ENCODE measurements around the gene ADORA1. TPM values are rescaled to one million over a fixed set of nuclear protein-coding genes. Genes with fewer than 3 reads are reported as not detected.

The ADORA1 gene
- total RNA-seq, 4 donors from 2014 or later, result 1.3 to 5.6 TPM; not detected in 2

DNA sequence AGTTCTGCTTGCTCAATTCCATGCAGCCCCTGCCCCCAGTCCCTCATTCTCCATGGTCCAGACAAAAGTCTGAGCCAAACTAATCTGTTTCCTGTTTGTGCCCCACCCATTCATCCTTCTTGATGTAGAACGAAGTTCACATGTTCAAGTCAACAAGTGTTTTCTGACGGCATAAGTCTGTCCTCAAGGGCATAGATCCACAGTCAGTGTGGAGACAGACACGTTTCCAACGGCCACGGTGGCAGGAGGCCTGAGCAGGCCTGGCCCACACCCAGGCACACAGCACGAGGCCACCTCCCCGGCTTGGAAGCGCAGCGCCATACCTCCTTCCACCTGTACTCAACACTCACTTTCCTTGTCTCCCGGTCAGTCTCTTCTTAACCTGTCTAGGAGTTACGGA is 16.1 kb downstream of the ADORA1 start:
- Histone ChIP-seq H3K4me3 (no peak overlapping the region), H3K9me3 (no peaks in the 10 kb centered on the region), H3K27ac (no peak overlapping the region), H3K27me3 (no peaks in the 10 kb centered on the region), H3K4me1 (no peaks in the 10 kb centered on the region), H3K36me3 (no peaks in the 10 kb centered on the region)
- intact Hi-C loops (cut with DNase I; ENCODE audit: low total_unique reads) (no loop called here), in situ Hi-C loops (cut with MboI; ENCODE audit: low pct_ligation_motif_present in 1 of 4, low pct_unique_long_range_greater_than_20kb in 1 of 4, low sequenced_read_pairs in 3 of 4) (no loop called here)
- no peak for DNase-seq
- 64 to 69% methylated on average over 9 to 11 of the region's 11 CpGs for WGBS, 2 donors (ENCODE audit: low coverage in 1 of 2)
- TF ChIP-seq CTCF (IDR thresholded peaks at IDR 0.05), result no peak
- no peak for TF ChIP-seq POLR2A (IDR thresholded peaks at IDR 0.05)
- no peak for TF ChIP-seq EP300 (IDR thresholded peaks at IDR 0.05; ENCODE audit: low read depth)
- TF ChIP-seq POLR2AphosphoS5 (IDR thresholded peaks at IDR 0.05), result no peak

DNA sequence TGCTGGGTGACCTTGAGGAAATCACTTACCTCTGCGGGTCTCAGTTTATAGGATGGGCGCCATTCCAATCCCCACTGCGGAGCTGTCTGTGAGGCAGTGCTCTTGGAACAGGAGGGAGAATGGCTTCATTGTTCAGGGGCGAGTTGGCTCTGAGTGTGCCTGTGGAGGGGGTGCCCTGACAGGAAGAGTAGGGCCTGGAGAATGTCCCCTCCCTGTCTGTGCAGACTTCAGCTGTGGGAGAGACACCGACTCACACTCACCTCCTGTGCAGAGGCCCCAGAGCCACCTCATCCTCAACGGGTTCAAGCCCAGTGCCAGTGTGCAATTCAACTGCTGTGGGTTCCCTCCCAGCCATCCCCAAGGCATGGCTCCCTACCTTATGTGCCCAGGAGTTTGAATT is 17.1 kb downstream of the ADORA1 start:
- TF ChIP-seq POLR2A (IDR thresholded peaks at IDR 0.05) (no peak), EP300 (IDR thresholded peaks at IDR 0.05; ENCODE audit: low read depth) (no peak), CTCF (IDR thresholded peaks at IDR 0.05) (no peak), POLR2AphosphoS5 (IDR thresholded peaks at IDR 0.05) (no peak)
- intact Hi-C loops (cut with DNase I; ENCODE audit: low total_unique reads), result no loop called here
- 29 to 51% methylated on average over 1 to 6 of the region's 6 CpGs for WGBS, 2 donors (ENCODE audit: low coverage in 1 of 2)
- no peaks in the 10 kb centered on the region for H3K36me3 ChIP-seq
- H3K9me3 ChIP-seq, result no peaks in the 10 kb centered on the region
- in situ Hi-C loops (cut with MboI; ENCODE audit: low pct_ligation_motif_present in 1 of 4, low pct_unique_long_range_greater_than_20kb in 1 of 4, low sequenced_read_pairs in 3 of 4), result no loop called here
- no peaks in the 10 kb centered on the region for H3K27me3 ChIP-seq
- H3K4me3 ChIP-seq, result no peak overlapping the region
- no peak overlapping the region for H3K27ac ChIP-seq
- no peaks in the 10 kb centered on the region for H3K4me1 ChIP-seq
- no peak for DNase-seq

DNA sequence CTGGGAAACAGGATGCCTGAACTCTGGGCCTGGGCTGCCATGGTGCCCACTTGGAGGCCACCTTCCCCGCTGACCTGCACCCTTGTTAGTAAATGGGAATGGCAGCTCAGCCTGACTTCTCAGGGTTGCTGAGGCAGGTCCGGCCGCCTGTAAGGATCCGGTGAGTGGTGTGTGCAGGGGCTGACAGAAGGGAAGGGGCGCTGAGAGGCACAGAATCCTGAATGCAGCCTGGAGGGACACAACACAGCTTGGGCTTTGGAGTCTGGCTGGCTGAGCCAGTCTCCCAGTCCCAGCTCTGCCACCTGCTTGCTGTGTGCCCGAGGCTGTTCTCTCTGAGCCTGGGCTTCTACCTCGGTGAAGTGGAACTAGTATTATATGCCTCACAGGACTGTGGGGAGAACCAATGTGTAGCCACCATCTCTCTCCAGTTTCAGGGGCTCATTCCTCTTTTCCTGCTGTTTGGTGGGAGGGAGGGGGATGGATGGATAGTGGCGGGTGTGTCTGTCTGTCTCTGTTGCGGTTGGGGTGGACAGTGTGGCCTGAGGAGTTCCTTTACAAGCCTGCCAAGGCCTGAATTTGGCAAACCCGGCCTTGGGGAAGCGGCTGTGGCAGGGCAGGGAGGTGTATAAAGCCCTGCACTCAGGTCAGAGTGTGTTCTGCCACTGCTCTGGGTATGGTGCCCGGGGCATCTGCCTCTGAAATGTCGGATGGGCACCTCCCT is 18.0 kb downstream of the ADORA1 start:
- Histone ChIP-seq H3K27me3 (no peaks in the 10 kb centered on the region), H3K36me3 (no peaks in the 10 kb centered on the region), H3K4me3 (no peak overlapping the region), H3K9me3 (no peaks in the 10 kb centered on the region), H3K4me1 (no peaks in the 10 kb centered on the region), H3K27ac (no peak overlapping the region)
- 91% methylated on average over 9 of the region's 13 CpGs; no CpG with 5 or more reads in 1 of the 2 donors for WGBS, 2 donors (ENCODE audit: low coverage in 1 of 2)
- DNase-seq, result no peak
- intact Hi-C loops (cut with DNase I; ENCODE audit: low total_unique reads) (no loop called here), in situ Hi-C loops (cut with MboI; ENCODE audit: low pct_ligation_motif_present in 1 of 4, low pct_unique_long_range_greater_than_20kb in 1 of 4, low sequenced_read_pairs in 3 of 4) (no loop called here)
- TF ChIP-seq CTCF (IDR thresholded peaks at IDR 0.05) (no peak), POLR2AphosphoS5 (IDR thresholded peaks at IDR 0.05) (no peak), POLR2A (IDR thresholded peaks at IDR 0.05) (no peak), EP300 (IDR thresholded peaks at IDR 0.05; ENCODE audit: low read depth) (no peak)

- H3K4me1 ChIP-seq, result no peaks in the 10 kb centered on the region
- in situ Hi-C loops (cut with MboI; ENCODE audit: low pct_ligation_motif_present in 1 of 4, low pct_unique_long_range_greater_than_20kb in 1 of 4, low sequenced_read_pairs in 3 of 4), result no loop called here
- DNase-seq, result no peak
- no peaks in the 10 kb centered on the region for H3K9me3 ChIP-seq
- no peaks in the 10 kb centered on the region for H3K36me3 ChIP-seq
- H3K27me3 ChIP-seq, result no peaks in the 10 kb centered on the region
- intact Hi-C loops (cut with DNase I; ENCODE audit: low total_unique reads), result no loop called here
- 94% methylated on average over 2 of the region's 2 CpGs; no CpG with 5 or more reads in 1 of the 2 donors for WGBS, 2 donors (ENCODE audit: low coverage in 1 of 2)
- TF ChIP-seq EP300 (IDR thresholded peaks at IDR 0.05; ENCODE audit: low read depth) (no peak), POLR2AphosphoS5 (IDR thresholded peaks at IDR 0.05) (no peak), CTCF (IDR thresholded peaks at IDR 0.05) (no peak), POLR2A (IDR thresholded peaks at IDR 0.05) (no peak)
- no peak overlapping the region for H3K27ac ChIP-seq
- H3K4me3 ChIP-seq, result no peak overlapping the region
Measured at GRCh38 chr1:203146042-203146369, 18.5 kb downstream of the ADORA1 start.

Measured in transverse colon (tissue), 4 donors.